Activated CD4-positive, alpha-beta T cell treated with anti-CD3 and anti-CD28 coated beads for 24 hours (primary cell): ENCODE measurements around the gene MVP.
"Not testable (repeated sequence)": the region's sequence is repeated elsewhere in the genome, so short reads cannot be mapped to it uniquely, and the experiment has no call there.

Experiments
- DNase-seq, 2 donors: peaks; one replicate each; pipeline ENCODE4 v3.0.0-alpha.2; 2020; ENCODE audit warnings: low read depth in 2 of 2

MVP gene

GRCh38 chr16:29871822-29872546 is 51.7 kb downstream of the MVP start:
- DNase-seq: no peak

GRCh38 chr16:29873319-29873718 is 53.1 kb downstream of the MVP start:
- no peak for DNase-seq

GRCh38 chr16:29875206-29875605 is 54.9 kb downstream of the MVP start:
- no peak for DNase-seq

GRCh38 chr16:29876217-29876593 is 55.9 kb downstream of the MVP start:
- no peak for DNase-seq

GRCh38 chr16:29876594-29877249 is 56.5 kb downstream of the MVP start:
- DNase-seq: no peak

GRCh38 chr16:29877266-29877961 is 57.2 kb downstream of the MVP start:
- peak in 1 of 2 donors; percentile 54 for DNase-seq

- no peak for DNase-seq
Observed at GRCh38 chr16:29878172-29878571, 57.9 kb downstream of the MVP start.

- DNase-seq: no peak
Observed at GRCh38 chr16:29881050-29881449, 60.8 kb downstream of the MVP start.

GRCh38 chr16:29883987-29884386 is 63.7 kb downstream of the MVP start:
- DNase-seq: no peak

GRCh38 chr16:29889372-29889771 is 69.1 kb downstream of the MVP start:
- not testable (repeated sequence) for DNase-seq

GRCh38 chr16:29891525-29892457 is 71.5 kb downstream of the MVP start:
- no peak for DNase-seq

- DNase-seq: no peak
Observed at GRCh38 chr16:29892458-29892813, 72.2 kb downstream of the MVP start.

- no peak for DNase-seq
Observed at GRCh38 chr16:29893553-29893952, 73.3 kb downstream of the MVP start.

GRCh38 chr16:29894352-29894751 is 74.1 kb downstream of the MVP start:
- no peak for DNase-seq

GRCh38 chr16:29896841-29897240 is 76.6 kb downstream of the MVP start:
- DNase-seq: no peak

- no peak for DNase-seq
Observed at GRCh38 chr16:29897333-29897732, 77.1 kb downstream of the MVP start.
